ENCODE data around the gene OMP.

The OMP gene

GRCh38 chr11:77069969-77070582 is 32.6 kb upstream of the OMP start:
- DNase-seq: no peak

- no peak for DNase-seq
Measured at GRCh38 chr11:77071077-77071476, 31.6 kb upstream of the OMP start.

- no peak for DNase-seq
Measured at GRCh38 chr11:77071671-77072605, 30.7 kb upstream of the OMP start.

- no peak for DNase-seq
Measured at GRCh38 chr11:77072851-77073327, 29.8 kb upstream of the OMP start.

GRCh38 chr11:77073328-77074001 is 29.2 kb upstream of the OMP start:
- no peak for DNase-seq

GRCh38 chr11:77074205-77074604 is 28.4 kb upstream of the OMP start:
- DNase-seq: no peak

- DNase-seq: no peak
Measured at GRCh38 chr11:77074626-77075221, 27.9 kb upstream of the OMP start.

GRCh38 chr11:77075425-77075905 is 27.2 kb upstream of the OMP start:
- DNase-seq: no peak

GRCh38 chr11:77079666-77080065 is 23.0 kb upstream of the OMP start:
- no peak for DNase-seq

- no peak for DNase-seq
Measured at GRCh38 chr11:77080643-77081210, 21.9 kb upstream of the OMP start.

- no peak for DNase-seq
Measured at GRCh38 chr11:77081381-77081851, 21.2 kb upstream of the OMP start.

- DNase-seq: no peak
Measured at GRCh38 chr11:77081976-77082836, 20.4 kb upstream of the OMP start.

- DNase-seq: no peak
Measured at GRCh38 chr11:77082838-77083565, 19.6 kb upstream of the OMP start.

- no peak for DNase-seq
Measured at GRCh38 chr11:77083566-77084245, 18.9 kb upstream of the OMP start.

- no peak for DNase-seq
Measured at GRCh38 chr11:77084581-77085191, 18.0 kb upstream of the OMP start.

GRCh38 chr11:77085652-77086051 is 17.0 kb upstream of the OMP start:
- no peak for DNase-seq

- DNase-seq: no peak
Measured at GRCh38 chr11:77086521-77087472, 15.8 kb upstream of the OMP start.

- no peak for DNase-seq
Measured at GRCh38 chr11:77087723-77088225, 14.9 kb upstream of the OMP start.
